DOHH2 (cell line): ENCODE measurements around the gene LGR6.

ENCODE experiments used
- EZH2phosphoT487 ChIP-seq: fragments of 200-600 bp; sonication (generic); IDR thresholded peaks from 2 replicates; pipeline ENCODE4 v1.6.1; 2017; ENCODE audit warnings: borderline replicate concordance, mild to moderate bottlenecking, antibody characterized with exemption, low read length, moderate library complexity, mixed read lengths
- TF ChIP-seq, protein P1 (sequence below): fragments of 200-600 bp; sonication (generic); IDR thresholded peaks from one replicate; pipeline ENCODE4 v1.5.1; 2014; ENCODE audit warnings: antibody characterized with exemption, mild to moderate bottlenecking, low read depth, low read length; ENCODE audit not compliant: poor library complexity, severe bottlenecking

- TF ChIP-seq, protein P1, sequence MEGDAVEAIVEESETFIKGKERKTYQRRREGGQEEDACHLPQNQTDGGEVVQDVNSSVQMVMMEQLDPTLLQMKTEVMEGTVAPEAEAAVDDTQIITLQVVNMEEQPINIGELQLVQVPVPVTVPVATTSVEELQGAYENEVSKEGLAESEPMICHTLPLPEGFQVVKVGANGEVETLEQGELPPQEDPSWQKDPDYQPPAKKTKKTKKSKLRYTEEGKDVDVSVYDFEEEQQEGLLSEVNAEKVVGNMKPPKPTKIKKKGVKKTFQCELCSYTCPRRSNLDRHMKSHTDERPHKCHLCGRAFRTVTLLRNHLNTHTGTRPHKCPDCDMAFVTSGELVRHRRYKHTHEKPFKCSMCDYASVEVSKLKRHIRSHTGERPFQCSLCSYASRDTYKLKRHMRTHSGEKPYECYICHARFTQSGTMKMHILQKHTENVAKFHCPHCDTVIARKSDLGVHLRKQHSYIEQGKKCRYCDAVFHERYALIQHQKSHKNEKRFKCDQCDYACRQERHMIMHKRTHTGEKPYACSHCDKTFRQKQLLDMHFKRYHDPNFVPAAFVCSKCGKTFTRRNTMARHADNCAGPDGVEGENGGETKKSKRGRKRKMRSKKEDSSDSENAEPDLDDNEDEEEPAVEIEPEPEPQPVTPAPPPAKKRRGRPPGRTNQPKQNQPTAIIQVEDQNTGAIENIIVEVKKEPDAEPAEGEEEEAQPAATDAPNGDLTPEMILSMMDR, result no peak
- no peak for TF ChIP-seq EZH2phosphoT487
Measured at GRCh38 chr1:202311875-202312635, 118.5 kb downstream of the LGR6 start.
